HG03558 (cell line): ENCODE results near the gene RAB40C.

Experiments
- ATAC-seq: cut with Tn5 transposase; IDR thresholded peaks from one replicate; pipeline ENCODE4 v1.9.1; 2021; ENCODE audit warnings: moderate number of reproducible peaks; ENCODE audit not compliant: unreplicated experiment; ENCODE audit errors: extremely low read depth

RAB40C gene

GRCh38 chr16:608019-608418 is 18.2 kb downstream of the RAB40C start:
- ATAC-seq: no peak

GRCh38 chr16:609316-609715 is 19.4 kb downstream of the RAB40C start:
- no peak for ATAC-seq

GRCh38 chr16:609984-610383 is 20.1 kb downstream of the RAB40C start:
- no peak for ATAC-seq

- no peak for ATAC-seq
Measured at GRCh38 chr16:610513-611381, 20.9 kb downstream of the RAB40C start.

- ATAC-seq: no peak
Measured at GRCh38 chr16:615122-615521, 25.3 kb downstream of the RAB40C start.

- ATAC-seq: no peak
Measured at GRCh38 chr16:616733-617586, 27.1 kb downstream of the RAB40C start.

GRCh38 chr16:617855-618254 is 28.0 kb downstream of the RAB40C start:
- no peak for ATAC-seq

GRCh38 chr16:619476-620100 is 29.7 kb downstream of the RAB40C start:
- ATAC-seq: no peak

GRCh38 chr16:620700-621525 is 31.0 kb downstream of the RAB40C start:
- ATAC-seq: no peak

GRCh38 chr16:621526-622105 is 31.8 kb downstream of the RAB40C start:
- no peak for ATAC-seq

- ATAC-seq: no peak
Measured at GRCh38 chr16:622920-623280, 33.0 kb downstream of the RAB40C start.

- ATAC-seq: no peak
Measured at GRCh38 chr16:624526-625070, 34.7 kb downstream of the RAB40C start.

- no peak for ATAC-seq
Measured at GRCh38 chr16:625117-625976, 35.5 kb downstream of the RAB40C start.

GRCh38 chr16:625977-626765 is 36.3 kb downstream of the RAB40C start:
- ATAC-seq: no peak

GRCh38 chr16:626787-627453 is 37.1 kb downstream of the RAB40C start:
- no peak for ATAC-seq

- ATAC-seq: no peak
Measured at GRCh38 chr16:627454-628239, 37.8 kb downstream of the RAB40C start.
